ENCODE results near the gene IDH1.
"Not testable (repeated sequence)": the region's sequence is repeated elsewhere in the genome, so short reads cannot be mapped to it uniquely, and the experiment has no call there.

The IDH1 gene

GRCh38 chr2:208222351-208222750 is 32.5 kb downstream of the IDH1 start:
- DNase-seq (ENCODE audit: low spot score) (peak; percentile 44), FAIRE-seq (no peak)

GRCh38 chr2:208221873-208222272 is 33.0 kb downstream of the IDH1 start:
- DNase-seq (ENCODE audit: low spot score); FAIRE-seq: not testable (repeated sequence)

GRCh38 chr2:208210688-208211451 is 44.0 kb downstream of the IDH1 start:
- DNase-seq (ENCODE audit: low spot score) (no peak), FAIRE-seq (no peak)

GRCh38 chr2:208208335-208209085 is 46.4 kb downstream of the IDH1 start:
- DNase-seq (ENCODE audit: low spot score) (no peak), FAIRE-seq (no peak)

- DNase-seq (ENCODE audit: low spot score) (no peak), FAIRE-seq (no peak)
Observed at GRCh38 chr2:208207769-208208168, 47.1 kb downstream of the IDH1 start.

GRCh38 chr2:208204166-208204565 is 50.7 kb downstream of the IDH1 start:
- FAIRE-seq: no peak
- no peak for DNase-seq (ENCODE audit: low spot score)

GRCh38 chr2:208195531-208195930 is 59.3 kb downstream of the IDH1 start:
- no peak for FAIRE-seq
- no peak for DNase-seq (ENCODE audit: low spot score)

GRCh38 chr2:208192611-208193236 is 62.1 kb downstream of the IDH1 start:
- no peak for FAIRE-seq
- DNase-seq (ENCODE audit: low spot score): no peak

GRCh38 chr2:208189810-208190503 is 64.9 kb downstream of the IDH1 start, which contains the start of gene C2orf80:
Gene C2orf80, minus strand, starts transcription at chr2:208190030. Its CDS starts 3,044 bp downstream, at chr2:208186986.
- FAIRE-seq (no peak), DNase-seq (ENCODE audit: low spot score) (no peak)

- FAIRE-seq (no peak), DNase-seq (ENCODE audit: low spot score) (no peak)
Observed at GRCh38 chr2:208189069-208189809, 65.6 kb downstream of the IDH1 start.

GRCh38 chr2:208186893-208187292 is 68.0 kb downstream of the IDH1 start:
- DNase-seq (ENCODE audit: low spot score) (no peak), FAIRE-seq (no peak)

GRCh38 chr2:208186465-208186864 is 68.4 kb downstream of the IDH1 start:
- DNase-seq (ENCODE audit: low spot score): no peak
- no peak for FAIRE-seq

Data from urothelium cell line (cell line).